GM12874 (cell line): ENCODE measurements around the gene ATP4A.

Experiments
- TF ChIP-seq, protein P1 (sequence below): IDR thresholded peaks from 2 replicates; pipeline ENCODE4 v1.5.1; 2011; ENCODE audit warnings: low read depth, mild to moderate bottlenecking, control low read depth, low read length, moderate library complexity; ENCODE audit not compliant: insufficient read depth

ATP4A gene

DNA sequence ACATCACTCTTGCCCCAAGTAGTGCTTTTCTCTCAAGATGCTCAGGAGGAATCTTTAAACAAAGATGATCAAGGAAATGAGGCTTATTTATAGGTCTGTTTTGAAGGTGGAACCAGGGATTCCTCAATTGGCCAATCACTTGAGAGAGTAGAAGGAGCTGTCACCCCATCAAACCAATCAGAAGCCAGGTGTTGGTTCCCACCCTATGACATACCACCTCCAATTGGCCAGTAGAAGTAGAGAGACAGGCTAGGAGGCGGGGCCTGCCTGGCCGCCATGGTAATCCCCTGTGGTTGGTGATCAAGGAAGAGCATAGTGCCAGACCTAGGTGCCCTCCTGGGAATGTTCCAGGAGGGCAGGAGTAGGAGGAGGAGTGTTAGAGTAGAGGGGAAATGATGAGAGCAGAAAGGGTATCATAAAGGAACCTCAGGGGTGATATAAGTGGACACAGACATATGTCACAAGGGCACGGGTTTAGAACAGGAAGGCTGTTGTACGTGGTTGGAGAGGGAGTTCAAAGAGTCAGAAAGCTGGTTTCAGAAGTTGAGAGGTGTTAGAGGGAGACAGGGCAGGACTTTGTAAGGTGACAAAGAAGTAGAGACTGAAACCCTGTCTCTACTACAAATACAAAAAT lies 33.0 kb upstream of the ATP4A start:
- TF ChIP-seq, protein P1, sequence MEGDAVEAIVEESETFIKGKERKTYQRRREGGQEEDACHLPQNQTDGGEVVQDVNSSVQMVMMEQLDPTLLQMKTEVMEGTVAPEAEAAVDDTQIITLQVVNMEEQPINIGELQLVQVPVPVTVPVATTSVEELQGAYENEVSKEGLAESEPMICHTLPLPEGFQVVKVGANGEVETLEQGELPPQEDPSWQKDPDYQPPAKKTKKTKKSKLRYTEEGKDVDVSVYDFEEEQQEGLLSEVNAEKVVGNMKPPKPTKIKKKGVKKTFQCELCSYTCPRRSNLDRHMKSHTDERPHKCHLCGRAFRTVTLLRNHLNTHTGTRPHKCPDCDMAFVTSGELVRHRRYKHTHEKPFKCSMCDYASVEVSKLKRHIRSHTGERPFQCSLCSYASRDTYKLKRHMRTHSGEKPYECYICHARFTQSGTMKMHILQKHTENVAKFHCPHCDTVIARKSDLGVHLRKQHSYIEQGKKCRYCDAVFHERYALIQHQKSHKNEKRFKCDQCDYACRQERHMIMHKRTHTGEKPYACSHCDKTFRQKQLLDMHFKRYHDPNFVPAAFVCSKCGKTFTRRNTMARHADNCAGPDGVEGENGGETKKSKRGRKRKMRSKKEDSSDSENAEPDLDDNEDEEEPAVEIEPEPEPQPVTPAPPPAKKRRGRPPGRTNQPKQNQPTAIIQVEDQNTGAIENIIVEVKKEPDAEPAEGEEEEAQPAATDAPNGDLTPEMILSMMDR = no peak

- TF ChIP-seq, protein P1 = no peak
Observed at GRCh38 chr19:35595928-35596327, 32.5 kb upstream of the ATP4A start.

- TF ChIP-seq, protein P1 = peak; percentile 63
Observed at GRCh38 chr19:35592226-35592625, 28.8 kb upstream of the ATP4A start.

DNA sequence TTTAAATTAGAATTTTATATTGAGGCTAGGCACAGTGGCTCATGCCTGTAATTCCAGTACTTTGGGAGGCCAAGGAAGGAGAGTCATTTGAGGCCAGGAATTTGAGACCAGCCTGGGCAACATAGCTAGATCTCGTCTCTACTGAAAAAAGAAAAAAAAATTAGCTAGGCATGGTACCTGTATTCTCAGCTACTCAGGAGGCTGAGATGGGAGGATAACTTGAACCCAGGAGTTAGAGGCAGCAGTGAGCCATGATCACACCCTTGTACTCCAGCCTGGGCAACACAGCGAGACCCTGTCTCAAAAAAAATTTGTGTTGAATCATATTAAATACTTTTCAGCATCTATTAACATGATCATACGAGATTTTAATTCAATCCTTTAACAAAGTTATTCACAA lies 27.4 kb upstream of the ATP4A start:
- TF ChIP-seq, protein P1 = no peak

- TF ChIP-seq, protein P1 = no peak
Observed at GRCh38 chr19:35587321-35587720, 23.9 kb upstream of the ATP4A start.

DNA sequence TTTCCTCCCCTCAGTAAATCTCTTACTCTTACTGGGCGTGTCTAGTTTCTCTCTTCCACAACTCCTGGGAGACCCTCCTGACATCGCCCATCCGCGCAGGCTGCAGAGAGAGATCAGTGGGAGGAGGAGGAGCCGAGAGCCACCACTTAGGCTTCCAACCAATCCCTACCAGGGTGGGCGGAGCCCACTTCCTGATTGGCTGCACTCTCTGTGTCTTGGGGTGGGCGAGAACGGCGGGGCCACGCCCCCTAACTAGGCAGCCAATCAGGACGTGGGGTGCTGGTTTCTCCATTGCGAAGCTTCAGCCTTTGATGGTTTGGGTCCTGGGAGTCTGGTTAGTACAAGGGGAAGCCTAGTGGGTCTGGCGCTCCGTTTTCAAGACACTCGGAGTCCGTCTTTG lies 22.4 kb upstream of the ATP4A start, which contains the start of gene PMIS2:
PMIS2 (plus strand) TSS at position 326 of the 400 bp plus-strand sequence. CDS start 87 bp downstream, outside the sequence.
- TF ChIP-seq, protein P1 = no peak

- TF ChIP-seq, protein P1 = no peak
Observed at GRCh38 chr19:35582760-35583159, 19.3 kb upstream of the ATP4A start.

GRCh38 chr19:35578707-35579106 lies 15.2 kb upstream of the ATP4A start:
- TF ChIP-seq, protein P1 = no peak
